NCI-H2227 (cell line): ENCODE results near the gene HTR3A.

ENCODE experiments used
- DNase-seq: peaks from one replicate; lab custom pipeline; 2025; ENCODE audit not compliant: unreplicated experiment; lab: John Stamatoyannopoulos, UW

The HTR3A gene

DNA sequence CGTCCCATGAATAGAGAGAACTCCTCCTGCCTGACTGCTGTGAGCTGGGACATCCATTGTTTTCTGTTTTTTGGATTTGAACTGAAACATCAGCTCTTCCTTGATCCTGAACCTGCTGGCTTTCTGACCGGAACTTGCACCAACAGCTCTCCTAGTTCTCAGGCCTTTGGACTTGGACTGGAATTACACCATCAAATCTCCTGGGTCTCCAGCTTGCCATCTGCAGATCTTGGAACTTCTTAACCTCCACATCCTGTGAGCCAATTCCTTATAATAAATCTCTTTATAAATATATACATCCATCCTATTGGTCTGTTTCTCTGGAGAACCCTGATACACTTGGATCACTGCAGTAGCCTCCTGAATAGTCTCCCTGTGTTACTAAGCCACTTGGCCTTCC, 42.1 kb downstream of the HTR3A start:
- DNase-seq: no peak

GRCh38 chr11:114017723-114018122, 42.8 kb downstream of the HTR3A start:
- no peak for DNase-seq

DNA sequence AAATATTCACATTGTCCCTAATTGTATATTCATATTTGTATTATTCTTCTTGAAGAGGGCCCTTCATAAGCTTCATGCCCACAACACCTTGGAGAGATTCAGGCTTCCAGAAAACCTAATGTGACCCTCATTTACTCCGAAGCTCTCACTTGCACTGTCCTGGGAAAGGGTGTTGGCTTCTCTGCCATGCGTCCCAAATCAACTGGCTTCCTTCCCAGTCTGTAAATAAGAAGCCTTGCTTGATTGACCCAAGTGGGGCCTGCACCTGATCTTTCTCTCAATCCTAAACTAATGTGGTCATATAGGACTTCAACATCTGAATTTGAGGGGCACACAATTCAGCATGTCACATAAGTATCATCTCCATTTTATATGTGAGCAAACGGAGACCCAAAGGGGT, 44.1 kb downstream of the HTR3A start:
- DNase-seq: no peak

- DNase-seq: no peak
Observed at GRCh38 chr11:114019574-114019973, 44.7 kb downstream of the HTR3A start.

DNA sequence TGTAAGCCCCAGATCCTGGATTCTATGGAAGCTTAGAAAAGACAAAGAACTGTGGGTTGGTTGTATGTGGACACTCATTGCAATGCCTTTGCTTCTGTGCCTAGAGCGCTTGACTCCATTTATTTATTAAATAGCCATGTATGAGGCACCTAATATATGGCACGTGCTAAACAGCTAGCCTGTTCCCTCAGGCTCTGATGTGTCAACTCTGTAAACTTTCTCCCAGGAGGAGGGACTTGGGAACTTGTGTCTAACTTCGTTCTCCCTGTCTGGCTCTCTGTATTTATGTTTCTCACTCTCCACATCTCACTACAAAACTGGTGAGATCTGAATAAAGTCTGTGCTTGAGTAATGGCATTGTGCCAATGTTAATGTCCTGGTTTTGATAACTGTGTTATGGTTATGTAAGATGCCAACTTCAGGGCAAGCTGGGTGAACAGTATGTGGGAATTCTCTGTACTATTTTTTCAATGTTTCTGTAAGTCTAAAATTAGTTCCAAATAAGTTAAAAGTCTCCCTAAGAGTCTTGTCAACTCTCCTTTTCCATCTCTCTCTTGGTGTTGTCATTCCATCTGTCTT, 50.5 kb downstream of the HTR3A start:
- no peak for DNase-seq

- peak; percentile 17 for DNase-seq
Observed at GRCh38 chr11:114026355-114026754, 51.4 kb downstream of the HTR3A start.

- no peak for DNase-seq
Observed at GRCh38 chr11:114027391-114027790, 52.5 kb downstream of the HTR3A start.

- DNase-seq: no peak
Observed at GRCh38 chr11:114027926-114028325, 53.0 kb downstream of the HTR3A start.

- no peak for DNase-seq
Observed at GRCh38 chr11:114031246-114031966, 56.5 kb downstream of the HTR3A start.

- no peak for DNase-seq
Observed at GRCh38 chr11:114031967-114032320, 57.0 kb downstream of the HTR3A start.

DNA sequence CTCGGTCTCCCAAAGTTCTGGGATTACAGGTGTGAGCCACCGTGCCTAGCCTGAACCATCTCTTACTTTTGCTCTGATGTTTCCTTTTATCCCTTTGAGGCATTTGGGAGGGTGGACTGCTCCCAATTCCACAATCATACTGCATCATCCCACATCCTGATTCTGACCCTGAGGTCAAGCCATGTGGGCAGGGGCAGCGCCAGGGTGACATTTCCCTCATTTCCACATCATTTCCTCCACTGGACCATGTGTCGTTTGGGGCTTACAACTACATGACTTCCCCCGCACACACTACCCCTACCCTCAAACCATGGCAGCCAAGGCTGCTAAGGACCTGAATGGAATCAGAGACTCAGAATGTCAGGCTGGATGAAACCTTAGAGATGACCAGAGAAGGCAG, 58.2 kb downstream of the HTR3A start:
- DNase-seq: no peak

DNA sequence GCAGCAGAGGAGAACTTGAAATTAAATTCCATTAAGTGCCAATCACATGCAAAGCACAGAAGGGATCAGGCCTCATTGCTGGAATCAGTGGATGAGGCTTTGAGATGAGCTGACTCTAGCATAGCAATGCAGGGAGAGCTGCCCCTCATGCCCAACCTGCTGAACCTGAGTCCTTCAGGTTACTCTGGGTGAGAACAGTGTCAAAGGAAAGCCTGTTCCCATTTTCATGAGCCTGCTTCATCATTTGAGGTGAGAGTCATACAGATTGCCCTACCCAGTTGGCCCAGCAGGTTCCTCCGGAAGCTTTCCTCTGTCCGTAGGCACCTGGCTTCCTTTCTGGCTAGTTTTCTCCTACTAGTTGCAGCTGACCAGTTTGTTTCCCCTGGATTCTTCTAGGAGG, 58.7 kb downstream of the HTR3A start:
- no peak for DNase-seq

DNA sequence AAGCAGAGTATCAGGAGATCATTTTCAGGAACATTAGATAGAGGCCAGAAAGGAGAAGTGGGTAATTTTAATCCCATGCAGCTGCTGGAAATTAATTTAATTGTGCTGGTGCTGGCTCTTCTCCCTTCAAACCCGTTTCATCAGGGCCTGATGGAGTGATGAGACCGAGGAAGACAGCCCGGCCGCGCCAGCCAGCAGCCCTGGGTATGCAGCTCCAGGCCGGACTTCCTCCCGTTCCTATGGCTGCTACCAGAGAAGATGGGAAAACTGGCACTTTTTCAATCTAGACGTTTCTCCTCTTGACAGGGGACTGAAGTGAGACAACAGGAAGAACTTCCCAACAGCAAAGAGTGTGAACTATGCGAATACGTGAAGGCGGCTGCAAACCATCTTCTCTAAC, 60.0 kb downstream of the HTR3A start:
- DNase-seq: no peak

- DNase-seq: peak; percentile 62
Observed at GRCh38 chr11:114036147-114036811, 61.4 kb downstream of the HTR3A start.

GRCh38 chr11:114036958-114037357, 62.0 kb downstream of the HTR3A start:
- no peak for DNase-seq

DNA sequence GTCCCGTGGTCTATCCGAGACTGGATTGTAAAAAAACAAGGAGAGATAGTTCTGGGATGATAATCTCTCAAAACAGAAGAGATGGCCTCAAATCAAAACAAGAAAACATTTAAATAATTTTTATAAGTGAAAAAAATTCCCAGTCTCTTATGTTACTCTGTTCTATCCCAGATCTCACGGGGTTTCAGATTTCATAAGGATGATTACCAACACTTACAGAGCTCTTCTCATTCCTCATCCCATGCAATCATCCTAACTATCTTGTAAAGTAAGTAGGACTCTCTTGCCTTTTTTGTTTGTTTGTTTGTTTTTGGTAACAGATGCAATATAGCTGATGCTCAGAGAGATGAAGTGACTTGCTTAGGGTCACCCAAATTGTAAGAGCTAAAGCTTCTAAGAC, 64.6 kb downstream of the HTR3A start:
- DNase-seq: no peak
